Measurements from ENCODE around the gene ANKRD42.

DNA sequence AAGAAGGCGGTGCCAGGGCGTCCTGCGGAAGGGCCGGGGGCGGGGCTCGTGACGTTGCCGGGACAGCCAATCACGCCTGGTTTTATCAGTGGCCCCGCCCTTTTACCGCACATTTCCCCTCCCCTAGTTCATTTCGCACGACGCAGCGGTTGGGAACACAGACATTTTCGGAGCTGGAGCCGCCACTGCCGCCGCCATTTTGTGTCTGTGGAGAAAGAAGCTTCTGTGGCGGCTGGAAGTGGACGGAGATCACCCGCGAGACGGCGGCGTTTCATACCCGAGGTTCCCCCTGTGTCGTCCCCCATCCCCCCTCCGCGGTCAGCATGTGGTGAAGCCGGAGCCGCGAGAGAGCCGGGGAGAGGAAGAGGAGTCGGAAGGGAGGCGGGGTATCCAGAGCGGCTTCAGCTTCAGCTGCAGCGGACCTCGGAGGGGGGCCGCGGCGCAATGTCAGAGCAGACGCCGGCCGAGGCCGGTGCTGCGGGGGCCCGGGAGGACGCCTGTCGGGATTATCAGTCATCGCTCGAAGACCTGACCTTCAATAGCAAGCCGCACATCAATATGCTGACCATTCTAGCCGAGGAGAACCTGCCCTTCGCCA lies 36.4 kb upstream of the ANKRD42 start, which contains the start of gene PCF11:
- peak; percentile 89 for TF ChIP-seq POLR2AphosphoS5 (IDR thresholded peaks at IDR 0.05; ENCODE audit: low read depth)
- TF ChIP-seq, protein P1, sequence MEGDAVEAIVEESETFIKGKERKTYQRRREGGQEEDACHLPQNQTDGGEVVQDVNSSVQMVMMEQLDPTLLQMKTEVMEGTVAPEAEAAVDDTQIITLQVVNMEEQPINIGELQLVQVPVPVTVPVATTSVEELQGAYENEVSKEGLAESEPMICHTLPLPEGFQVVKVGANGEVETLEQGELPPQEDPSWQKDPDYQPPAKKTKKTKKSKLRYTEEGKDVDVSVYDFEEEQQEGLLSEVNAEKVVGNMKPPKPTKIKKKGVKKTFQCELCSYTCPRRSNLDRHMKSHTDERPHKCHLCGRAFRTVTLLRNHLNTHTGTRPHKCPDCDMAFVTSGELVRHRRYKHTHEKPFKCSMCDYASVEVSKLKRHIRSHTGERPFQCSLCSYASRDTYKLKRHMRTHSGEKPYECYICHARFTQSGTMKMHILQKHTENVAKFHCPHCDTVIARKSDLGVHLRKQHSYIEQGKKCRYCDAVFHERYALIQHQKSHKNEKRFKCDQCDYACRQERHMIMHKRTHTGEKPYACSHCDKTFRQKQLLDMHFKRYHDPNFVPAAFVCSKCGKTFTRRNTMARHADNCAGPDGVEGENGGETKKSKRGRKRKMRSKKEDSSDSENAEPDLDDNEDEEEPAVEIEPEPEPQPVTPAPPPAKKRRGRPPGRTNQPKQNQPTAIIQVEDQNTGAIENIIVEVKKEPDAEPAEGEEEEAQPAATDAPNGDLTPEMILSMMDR (IDR thresholded peaks at IDR 0.05; ENCODE audit: insufficient read depth, low read length) = no peak
